ENCODE measurements around the gene LAMA5.
A peak's percentile ranks its signal among the peaks of the same experiment; 100 is the strongest.

The LAMA5 gene

DNA sequence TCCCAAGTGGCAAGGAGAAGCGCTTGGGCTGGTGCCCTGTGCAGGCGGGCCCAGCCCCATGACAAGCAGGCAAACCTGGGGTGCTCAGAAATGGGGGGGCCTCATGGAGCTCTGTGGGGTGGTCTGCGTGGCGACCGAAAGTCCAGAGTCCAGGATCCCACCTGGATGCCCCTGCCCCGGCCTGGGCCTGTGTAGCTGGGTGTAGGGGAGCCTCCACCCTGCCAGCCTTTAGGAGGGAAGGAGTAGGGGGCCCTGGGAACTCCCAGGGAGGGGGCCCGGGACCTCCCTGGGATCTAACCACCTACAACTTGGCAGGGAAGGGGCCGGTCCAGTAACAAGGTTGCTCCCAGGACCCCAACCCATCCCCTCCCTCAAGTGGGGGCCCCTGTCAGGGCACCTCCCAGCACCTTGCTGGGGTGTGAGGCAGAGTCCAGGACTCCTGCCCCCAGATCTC lies 4.5 kb upstream of the LAMA5 start:
- no peak for DNase-seq (ENCODE audit: low read depth)

- DNase-seq (ENCODE audit: low read depth), result no peak
Measured at GRCh38 chr20:62370807-62371587, 3.9 kb upstream of the LAMA5 start.

GRCh38 chr20:62370115-62370806 lies 3.1 kb upstream of the LAMA5 start:
- peak; percentile 26 for DNase-seq (ENCODE audit: low read depth)

DNA sequence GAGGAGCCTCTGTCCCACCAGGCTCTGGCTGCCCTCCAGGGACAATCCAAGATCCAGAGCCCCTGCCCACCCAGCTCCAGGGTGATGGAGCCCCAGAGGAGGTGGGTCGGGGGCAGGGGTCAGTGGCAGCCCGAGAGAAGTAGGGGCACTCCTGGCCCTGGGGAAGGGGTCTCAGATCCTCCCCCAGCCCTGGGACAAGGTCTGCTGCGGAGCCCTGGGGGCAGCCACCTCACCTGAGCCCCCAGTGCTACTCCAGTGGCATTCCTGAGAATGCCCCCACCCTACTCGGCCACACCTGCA lies 2.7 kb upstream of the LAMA5 start:
- no peak for DNase-seq (ENCODE audit: low read depth)

DNA sequence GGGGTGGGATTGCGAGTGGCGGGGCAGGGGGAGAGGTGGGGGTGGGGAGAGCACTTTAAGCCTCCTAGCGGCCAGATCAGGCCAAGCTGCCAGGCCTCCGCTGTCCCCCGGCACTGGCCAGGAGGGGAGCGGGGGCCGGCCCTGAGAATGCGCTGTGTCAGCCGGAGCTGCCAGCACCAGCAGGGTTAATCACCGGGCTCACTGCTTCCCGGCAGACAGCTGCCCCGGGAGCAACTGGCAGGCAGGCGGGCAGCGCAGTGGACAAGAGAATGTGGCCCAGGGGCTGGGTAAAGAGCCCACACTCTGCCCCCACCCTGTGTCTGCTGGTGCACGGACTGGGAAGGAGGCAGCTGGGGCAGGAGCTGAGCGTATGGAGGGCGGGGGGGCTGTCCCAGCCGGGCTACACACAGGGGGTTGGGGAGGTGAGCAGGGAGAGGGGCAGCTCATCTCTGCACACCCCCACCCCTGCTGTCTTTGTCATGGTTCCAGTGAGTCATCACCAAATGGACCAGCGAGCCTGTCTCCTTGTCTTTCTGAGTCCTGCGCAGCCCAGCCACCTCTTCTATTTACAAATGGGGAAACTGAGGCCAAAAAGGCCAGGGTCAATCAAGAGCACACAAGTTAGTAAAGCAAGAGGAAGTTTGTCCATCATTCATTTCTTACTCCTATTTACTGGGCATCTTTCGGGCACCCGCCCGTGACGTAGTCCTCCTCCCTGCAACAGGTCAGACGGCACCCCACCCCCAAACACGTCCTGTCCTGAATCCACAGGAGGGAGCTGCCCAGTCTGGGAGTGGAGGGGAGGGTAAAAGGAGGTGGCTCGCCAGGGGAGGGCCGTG lies 2.1 kb upstream of the LAMA5 start:
- DNase-seq (ENCODE audit: low read depth), result no peak

- DNase-seq (ENCODE audit: low read depth), result no peak
Measured at GRCh38 chr20:62368392-62368975, 1.4 kb upstream of the LAMA5 start.

DNA sequence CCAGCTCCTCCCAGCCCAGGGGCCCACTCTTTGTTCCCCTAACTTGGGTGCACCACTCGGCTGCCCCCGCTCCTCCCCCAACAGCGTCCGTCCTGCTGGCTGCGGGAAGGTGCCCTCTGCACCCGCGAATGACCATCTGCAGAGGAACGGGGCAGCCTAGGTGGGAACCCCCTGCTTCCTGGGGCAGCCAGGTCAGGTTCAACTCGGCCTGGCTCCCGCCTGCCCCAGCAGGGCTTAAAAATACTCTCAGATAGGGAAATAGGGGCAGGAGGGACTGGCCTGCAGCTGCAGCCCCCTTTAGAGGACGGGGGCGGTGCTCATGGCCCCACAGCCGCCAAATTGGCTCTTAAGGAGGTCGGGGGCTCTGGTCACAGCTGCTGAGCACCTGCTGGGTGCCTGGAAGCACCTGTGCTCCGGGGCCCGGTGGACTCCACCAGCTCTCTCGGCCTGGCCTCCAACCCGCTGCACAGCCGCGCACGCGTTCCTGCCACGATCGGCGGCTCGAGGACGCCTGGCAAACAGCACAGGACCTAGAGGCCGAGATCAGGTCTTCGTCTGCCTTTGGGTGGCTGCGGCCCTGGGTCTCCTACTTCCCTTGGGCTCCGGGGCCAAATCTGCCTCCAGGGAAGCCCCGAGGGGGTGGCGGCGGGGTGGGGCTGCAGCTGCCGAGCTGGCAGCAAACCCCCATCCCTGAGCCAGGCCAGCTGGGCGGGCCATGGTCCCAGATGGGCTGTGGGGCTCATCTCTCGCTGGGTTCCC lies 700 bp upstream of the LAMA5 start:
- DNase-seq (ENCODE audit: low read depth), result no peak

GRCh38 chr20:62366370-62367135 lies 559 bp downstream of the LAMA5 start:
- no peak for DNase-seq (ENCODE audit: low read depth)

DNA sequence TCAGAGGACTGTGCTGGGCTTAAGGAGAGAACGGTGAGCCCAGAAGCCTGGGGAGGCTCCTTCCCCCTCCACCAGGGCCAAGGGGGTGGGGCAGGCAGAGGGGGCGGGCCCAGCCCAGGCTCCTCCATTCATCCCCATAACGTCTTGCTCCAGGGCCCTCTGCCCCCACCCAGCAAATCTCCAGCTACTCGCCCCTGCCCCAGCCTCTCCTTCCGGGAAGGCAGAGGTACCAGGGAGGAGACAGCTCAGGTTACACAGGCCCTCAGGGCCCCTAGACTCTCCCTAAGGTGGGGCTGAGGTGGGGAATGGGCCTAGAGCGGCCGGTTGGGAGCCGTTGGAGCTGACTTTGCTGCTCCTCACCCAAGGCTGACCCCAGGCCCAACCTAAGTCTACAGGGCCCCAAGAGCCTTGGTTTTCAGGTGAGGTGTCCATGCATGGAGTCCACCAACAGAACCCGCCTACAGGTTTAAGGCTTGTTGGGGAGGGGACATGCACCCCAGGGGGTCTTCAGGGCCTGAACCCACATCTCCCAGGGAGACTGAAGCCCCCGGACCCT lies 1.2 kb downstream of the LAMA5 start:
- no peak for DNase-seq (ENCODE audit: low read depth)

- no peak for DNase-seq (ENCODE audit: low read depth)
Measured at GRCh38 chr20:62364911-62365736, 2.0 kb downstream of the LAMA5 start.

GRCh38 chr20:62363920-62364851 lies 2.9 kb downstream of the LAMA5 start:
- no peak for DNase-seq (ENCODE audit: low read depth)

- DNase-seq (ENCODE audit: low read depth), result no peak
Measured at GRCh38 chr20:62362991-62363919, 3.9 kb downstream of the LAMA5 start.

GRCh38 chr20:62362590-62362940 lies 4.5 kb downstream of the LAMA5 start:
- no peak for DNase-seq (ENCODE audit: low read depth)

- DNase-seq (ENCODE audit: low read depth), result no peak
Measured at GRCh38 chr20:62361799-62362589, 5.1 kb downstream of the LAMA5 start.

GRCh38 chr20:62360854-62361798 lies 6.0 kb downstream of the LAMA5 start:
- DNase-seq (ENCODE audit: low read depth), result no peak
